Right lobe of liver (tissue), 6 donors: ENCODE data around the gene SHISA9. TPM values are rescaled to one million over a fixed set of nuclear protein-coding genes. Genes with fewer than 3 reads are reported as not detected.

Experiments used
- ATAC-seq, 4 donors: fragments of 200-7000 bp; cut with Tn5 transposase; one replicate each; pipeline ENCODE4 v1.9.1; 2020; ENCODE audit warnings: mild to moderate bottlenecking in 4 of 4, moderate library complexity in 4 of 4
- DNase-seq, 3 donors: peaks; one replicate each; pipeline ENCODE4 v3.0.0-alpha.2; 2020
- H3K27ac ChIP-seq, 3 donors: fragments of 200-600 bp; one replicate each; pipeline ENCODE4 v1.8.0; 2022
- H3K27me3 ChIP-seq, 2 donors: fragments of 200-600 bp; one replicate each; pipeline ENCODE4 v1.8.0; 2022
- H3K36me3 ChIP-seq, 4 donors: fragments of 200-600 bp; sonication (generic) in 1 of 4; one replicate each; pipeline versions ENCODE4 v1.5.1 to v1.8.0; 2017 to 2022; ENCODE audit warnings: control low read depth in 1 of 4
- H3K4me1 ChIP-seq, 4 donors: fragments of 200-600 bp; sonication (generic) in 1 of 4; one replicate each; pipeline versions ENCODE4 v1.5.1 to v1.8.0; 2017 to 2022; ENCODE audit warnings: control low read depth in 1 of 4
- H3K4me3 ChIP-seq, 3 donors: fragments of 200-600 bp; one replicate each; pipeline ENCODE4 v1.8.0; 2022
- H3K9me3 ChIP-seq, 4 donors: fragments of 200-600 bp; sonication (generic) in 1 of 4; one replicate each; pipeline versions ENCODE4 v1.5.1 to v1.8.0; 2017 to 2022; ENCODE audit warnings: control low read depth in 1 of 4
- CTCF ChIP-seq, 4 donors: fragments of 200-600 bp in 3 of 4; fragments of 450-650 bp in 1 of 4; IDR thresholded peaks; one replicate each; pipeline versions ENCODE4 v1.5.1 to v1.8.0; 2016 to 2022; ENCODE audit warnings: antibody characterized with exemption in 4 of 4, mild to moderate bottlenecking in 2 of 4
- POLR2A ChIP-seq: fragments of 450-650 bp; IDR thresholded peaks from one replicate; pipeline ENCODE4 v1.6.1; 2017; ENCODE audit warnings: antibody characterized with exemption, mild to moderate bottlenecking
- WGBS: methylation state at CpG from one replicate; pipeline ENCODE4 v1.1.6; 2018; ENCODE audit warnings: low coverage, low lambda C conversion rate; ENCODE audit not compliant: insufficient coverage; ENCODE audit errors: missing lambda C conversion rate; 5-methylcytosine and 5-hydroxymethylcytosine counted together
- intact Hi-C, 2 donors: fragments of 100-400 bp; cut with DNase I; formaldehyde crosslinking; loops; one replicate each; pipeline versions ENCODE4 v1.11.2 to v1.14.1; 2022
- total RNA-seq, 6 experiments: library from RNA; depleted of rRNA in 2 of 6; stranded (reverse); fragments of >200 nt in 2 of 6; fragmentation: NEBNext Ultra II Directional in 3 of 6; extraction: Animal tissue kit (Norgen Biotek cat#: 25700) in 3 of 6; gene quantifications; one replicate each; pipeline versions ENCODE4 v1.1.0 to v1.2.4, GENCODE V29; 2016 to 2023
- donor health status: DM: no; HTN: yes; CAD: no.
- donor health status: DM: no; HTN: no; CAD: no.
- donor health status: DM: no; HTN: no; CAD: no.
- donor health status: DM: no; HTN: yes; CAD: no.
- donor health status: DM: no; HTN: yes; CAD: no.

The SHISA9 gene
- total RNA-seq, 6 experiments from 2014 or later, result 0.02 to 0.06 TPM; not detected in 4

DNA sequence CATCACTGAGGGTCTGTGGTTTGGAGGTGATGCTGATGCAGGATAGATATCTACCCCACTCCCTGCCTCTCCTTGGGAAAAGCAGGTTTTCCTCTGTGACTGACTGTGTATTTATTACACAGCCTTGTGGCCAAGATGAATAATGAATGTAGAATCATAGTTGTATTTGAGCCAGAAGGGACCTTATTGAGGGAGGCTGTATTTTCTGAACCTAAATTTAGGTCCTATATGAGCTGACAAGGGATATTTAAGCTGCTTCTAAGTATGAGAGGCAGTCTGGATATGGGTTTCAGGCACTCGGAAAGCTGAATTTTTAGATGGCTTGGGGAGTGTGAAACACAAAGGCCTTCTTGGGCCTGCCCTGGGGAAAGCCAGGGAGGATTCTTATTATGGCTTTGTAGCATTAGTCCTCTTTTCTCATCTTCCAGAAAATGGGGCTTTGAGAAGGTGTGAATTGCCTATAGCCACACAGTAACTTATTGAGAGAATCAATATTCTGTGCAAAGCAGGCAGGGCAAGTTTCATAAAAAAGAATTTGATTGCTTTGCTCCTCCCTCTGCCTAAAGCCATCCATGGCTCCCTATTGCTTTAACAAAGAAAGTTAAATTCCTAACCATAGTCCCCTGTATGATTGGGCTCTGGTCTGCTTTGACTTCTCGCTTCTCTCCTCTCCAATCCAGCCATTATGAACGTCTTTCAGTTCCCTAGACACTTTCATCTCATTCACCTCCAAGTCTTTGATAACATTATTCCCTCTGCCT lies 144.8 kb downstream of the SHISA9 start:
- intact Hi-C loops, result no loop called here
- Histone ChIP-seq H3K9me3 (no peaks in the 10 kb centered on the region), H3K4me3 (no peak overlapping the region), H3K4me1 (no peaks in the 10 kb centered on the region), H3K27ac (no peak overlapping the region), H3K36me3 (no peaks in the 10 kb centered on the region), H3K27me3 (no peaks in the 10 kb centered on the region)
- TF ChIP-seq CTCF (IDR thresholded peaks at IDR 0.05) (no peak), POLR2A (no peak)
- DNase-seq, result no peak
- ATAC-seq, result no peak
- 62% methylated on average over 3 of the region's 3 CpGs for WGBS

- Histone ChIP-seq H3K36me3 (no peaks in the 10 kb centered on the region), H3K9me3 (no peaks in the 10 kb centered on the region), H3K4me3 (no peak overlapping the region), H3K27ac (no peak overlapping the region), H3K27me3 (no peaks in the 10 kb centered on the region), H3K4me1 (no peaks in the 10 kb centered on the region)
- ATAC-seq, result no peak
- TF ChIP-seq POLR2A (no peak), CTCF (IDR thresholded peaks at IDR 0.05) (no peak)
- no CpG with 5 or more reads among the region's 1 CpG for WGBS
- DNase-seq, result no peak
- intact Hi-C loops, result no loop called here
Observed at GRCh38 chr16:13047276-13047675, 145.9 kb downstream of the SHISA9 start.

DNA sequence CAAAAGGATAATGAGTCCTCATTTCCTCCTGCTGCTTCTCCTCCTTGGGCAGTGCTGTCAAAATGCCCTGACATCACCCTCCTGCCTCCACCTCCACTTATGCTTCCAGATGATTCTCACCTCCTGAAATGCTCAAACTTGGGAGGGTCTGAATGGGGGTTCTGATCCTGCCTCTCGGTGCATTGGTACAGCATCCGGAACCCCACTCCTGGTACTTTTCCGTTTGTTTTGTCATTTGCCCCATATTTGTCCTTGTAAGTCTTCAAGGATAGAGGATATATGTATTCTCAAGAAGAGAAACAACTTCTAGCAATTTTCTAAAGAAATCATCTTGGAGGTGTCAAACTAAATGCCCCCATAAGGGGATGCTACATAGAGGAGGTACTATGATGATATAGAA lies 148.3 kb downstream of the SHISA9 start:
- Histone ChIP-seq H3K27ac (no peak overlapping the region), H3K4me3 (no peak overlapping the region), H3K4me1 (no peaks in the 10 kb centered on the region), H3K36me3 (no peaks in the 10 kb centered on the region), H3K9me3 (no peaks in the 10 kb centered on the region), H3K27me3 (no peaks in the 10 kb centered on the region)
- 63% methylated on average over 3 of the region's 3 CpGs for WGBS
- TF ChIP-seq CTCF (IDR thresholded peaks at IDR 0.05) (no peak), POLR2A (no peak)
- intact Hi-C loops, result no loop called here
- no peak for DNase-seq
- ATAC-seq, result no peak

DNA sequence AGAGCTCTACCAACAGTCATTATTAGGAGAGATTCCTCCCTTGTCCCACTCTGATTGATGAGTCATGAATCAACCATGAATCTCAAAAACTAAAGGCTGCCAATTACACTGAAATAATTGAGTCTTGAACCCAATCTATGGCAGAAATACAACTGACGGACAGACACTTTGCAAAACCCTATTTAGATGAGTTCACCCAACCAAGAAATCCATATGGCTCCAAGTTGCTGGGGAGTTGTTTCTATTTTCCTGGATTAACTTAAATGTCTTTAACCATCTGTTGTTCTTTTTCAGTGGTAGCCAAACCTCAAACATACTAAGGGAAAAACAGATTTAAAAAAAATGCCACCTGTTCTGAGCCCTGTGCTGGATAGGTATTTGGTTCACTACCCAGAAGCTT lies 151.0 kb downstream of the SHISA9 start:
- WGBS, result 63% methylated on average over 1 of the region's 1 CpG
- H3K36me3 ChIP-seq, result no peaks in the 10 kb centered on the region
- H3K27ac ChIP-seq, result no peak overlapping the region
- DNase-seq (no peak), ATAC-seq (no peak)
- no peak overlapping the region for H3K4me3 ChIP-seq
- TF ChIP-seq CTCF (IDR thresholded peaks at IDR 0.05), result no peak
- TF ChIP-seq POLR2A, result no peak
- intact Hi-C loops, result no loop called here
- H3K9me3 ChIP-seq, result no peaks in the 10 kb centered on the region
- no peaks in the 10 kb centered on the region for H3K4me1 ChIP-seq
- H3K27me3 ChIP-seq, result no peaks in the 10 kb centered on the region
